SU-DHL-6 (cell line): ENCODE results near the gene YBX2.

ENCODE experiments used
- H2AFZ ChIP-seq: fragments of 200-600 bp; sonication (generic); 2 replicates; pipeline ENCODE4 v1.6.1; 2014; ENCODE audit warnings: low read depth, mild to moderate bottlenecking, moderate library complexity, mixed read lengths, antibody characterized with exemption, low read length; ENCODE audit not compliant: severe bottlenecking
- H3F3A ChIP-seq: fragments of 200-600 bp; shearing (Covaris generic); 2 replicates; pipeline ENCODE4 v1.6.0; 2016; ENCODE audit warnings: antibody characterized with exemption, mild to moderate bottlenecking; ENCODE audit not compliant: insufficient read depth
- H3K27ac ChIP-seq: fragments of 200-600 bp; sonication (generic); 2 replicates; pipeline ENCODE4 v1.5.1; 2016; ENCODE audit warnings: low read depth, mild to moderate bottlenecking, low read length, moderate library complexity, mixed read lengths
- H3K27me3 ChIP-seq: fragments of 200-600 bp; sonication (generic), shearing (Covaris generic); 2 replicates; pipeline ENCODE4 v1.6.0; 2014; ENCODE audit warnings: mild to moderate bottlenecking, low read length
- H3K36me3 ChIP-seq: fragments of 200-600 bp; sonication (generic); 2 replicates; pipeline ENCODE4 v1.6.1; 2014; ENCODE audit warnings: mild to moderate bottlenecking, low read length, mixed read lengths
- H3K4me2 ChIP-seq: fragments of 300-600, 200-600 bp; shearing (Covaris generic), sonication (generic); 2 replicates; pipeline ENCODE4 v1.6.0; 2014; ENCODE audit warnings: low read length, low read depth, mild to moderate bottlenecking; ENCODE audit not compliant: poor library complexity, severe bottlenecking
- H3K4me3 ChIP-seq: fragments of 200-600 bp; sonication (generic); 2 replicates; pipeline ENCODE4 v1.5.1; 2014; ENCODE audit warnings: antibody characterized with exemption, low read length, mild to moderate bottlenecking, mixed read lengths; ENCODE audit not compliant: insufficient read depth, poor library complexity, severe bottlenecking
- H3K79me2 ChIP-seq: fragments of 200-600 bp; sonication (generic); 2 replicates; pipeline ENCODE4 v1.6.1; 2014; ENCODE audit warnings: mild to moderate bottlenecking, low read length, moderate library complexity; ENCODE audit not compliant: insufficient read depth
- H3K9ac ChIP-seq: fragments of 200-600 bp; sonication (generic); 2 replicates; pipeline ENCODE4 v1.7.0; 2014; ENCODE audit warnings: mild to moderate bottlenecking, low read length
- H3K9me2 ChIP-seq: fragments of 200-600 bp; sonication (generic); replicated peaks from 2 replicates; pipeline ENCODE4 v1.6.1; 2014; ENCODE audit warnings: low read length; ENCODE audit not compliant: insufficient read depth
- H3K9me3 ChIP-seq: fragments of 200-600 bp; sonication (generic); 2 replicates; pipeline ENCODE4 v1.6.1; 2014; ENCODE audit warnings: low read length, mixed read lengths; ENCODE audit not compliant: insufficient read depth
- H4K20me1 ChIP-seq: fragments of 200-600 bp; sonication (generic); 2 replicates; pipeline ENCODE4 v1.6.1; 2014; ENCODE audit warnings: low read depth, mild to moderate bottlenecking, antibody characterized with exemption, low read length, moderate library complexity, mixed read lengths
- CTCF ChIP-seq: fragments of 200-600 bp; sonication (generic); IDR thresholded peaks from one replicate; pipeline ENCODE4 v1.5.1; 2017; ENCODE audit warnings: antibody characterized with exemption, mild to moderate bottlenecking, low read length, moderate library complexity; ENCODE audit not compliant: insufficient read depth, poor library complexity, severe bottlenecking
- EZH2phosphoT487 ChIP-seq: fragments of 200-600 bp; sonication (generic), shearing (Covaris generic); conservative IDR thresholded peaks from 2 replicates; pipeline ENCODE4 v1.6.1; 2018; ENCODE audit warnings: mild to moderate bottlenecking, antibody characterized with exemption, low read length, moderate library complexity, mixed read lengths

YBX2 gene

DNA sequence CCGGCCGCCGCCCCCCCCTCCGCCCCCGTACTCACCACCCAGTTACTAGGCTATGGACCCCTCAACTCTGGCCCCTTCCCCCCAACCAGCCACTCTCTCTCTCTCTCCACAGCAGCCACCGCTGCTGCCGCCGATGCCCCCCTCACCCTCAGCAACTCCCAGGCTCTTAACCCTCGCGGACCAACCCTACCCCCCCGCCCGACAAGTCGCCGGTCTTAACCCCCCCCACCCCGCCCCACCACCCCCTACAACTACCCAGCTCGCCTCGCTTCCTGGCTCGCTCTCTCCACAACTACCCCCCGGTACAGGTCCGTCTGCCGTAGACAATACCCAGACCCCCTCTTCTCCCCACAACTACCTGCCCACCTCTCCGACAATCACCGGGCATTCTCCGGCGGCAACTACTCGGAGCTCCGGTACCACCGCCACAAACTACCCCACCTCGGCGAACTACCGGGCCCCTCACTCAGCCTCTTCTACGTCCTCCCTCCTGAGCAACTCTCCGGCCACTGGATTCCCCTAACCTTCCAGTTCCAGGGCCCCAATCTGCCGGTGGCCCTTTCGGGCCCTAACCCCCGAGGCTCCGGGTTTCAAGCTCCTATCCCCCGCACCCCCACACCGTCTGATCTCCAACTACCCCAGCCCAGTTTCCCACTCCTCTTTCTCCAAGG lies 55.9 kb downstream of the YBX2 start:
- H3K9me3 ChIP-seq, result no peaks in the 10 kb centered on the region
- H3K27me3 ChIP-seq, result no peaks in the 10 kb centered on the region
- H3K79me2 ChIP-seq, result peaks cover 36% of the 10 kb centered on the region
- peak overlapping the region; percentile 67 for H3K4me2 ChIP-seq
- H3F3A ChIP-seq, result peaks cover 53% of the 10 kb centered on the region
- H4K20me1 ChIP-seq, result peaks cover 6% of the 10 kb centered on the region; the same call in 1 of the 2 replicates
- 0 out of 2 replicates have a peak, but pooled peaks cover 3% of the 10 kb centered on the region for H3K36me3 ChIP-seq
- H3K9ac ChIP-seq, result peak overlapping the region; percentile 100
- peak overlapping the region; percentile 93 for H3K27ac ChIP-seq
- peak overlapping the region; percentile 98 for H3K4me3 ChIP-seq
- no peaks in the 10 kb centered on the region for H3K9me2 ChIP-seq
- H2AFZ ChIP-seq, result no peak overlapping the region
- TF ChIP-seq EZH2phosphoT487 (no peak), CTCF (no peak)
